Amniotic epithelial cell (primary cell): ENCODE measurements around the gene TMEM95.
"Not testable (repeated sequence)": the region's sequence is repeated elsewhere in the genome, so short reads cannot be mapped to it uniquely, and the experiment has no call there.

Source experiments
- DNase-seq: peaks from one replicate; pipeline ENCODE4 v3.0.0-alpha.2; 2010; ENCODE audit warnings: low read depth

Gene TMEM95

DNA sequence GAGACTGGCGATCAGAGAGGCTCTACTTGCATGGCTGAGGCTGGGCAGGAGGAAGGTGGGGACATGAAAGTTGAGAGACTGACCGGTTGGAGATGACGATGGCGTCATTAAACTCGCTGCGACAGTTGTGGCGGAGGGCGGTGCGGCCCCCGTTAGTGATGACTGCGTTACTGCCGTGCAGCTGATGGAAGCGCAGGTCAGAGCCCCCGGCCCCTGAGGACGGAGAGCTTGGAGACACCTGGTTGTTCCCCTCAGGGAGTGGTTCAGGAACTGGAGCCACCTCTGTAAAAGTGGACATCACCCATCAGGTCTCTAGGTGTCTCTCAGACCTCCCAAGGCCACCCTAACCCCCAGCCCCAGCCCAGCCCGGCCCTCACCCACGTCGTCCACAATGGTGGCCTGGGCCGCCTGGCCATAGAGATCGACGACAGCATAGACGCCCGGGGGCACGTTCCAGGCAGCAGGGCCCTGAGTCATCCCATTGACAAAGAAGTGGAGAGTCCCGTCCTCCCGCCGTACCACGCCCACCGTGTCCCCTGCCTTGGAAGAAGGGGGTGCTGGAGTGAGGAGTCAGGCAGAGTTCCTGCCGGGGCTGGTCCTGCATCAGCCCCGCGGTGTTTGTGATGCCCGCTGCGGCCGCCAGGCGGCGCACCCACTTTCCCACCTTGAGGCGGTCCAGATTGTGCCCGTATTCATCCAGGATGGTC is 31.1 kb upstream of the TMEM95 start:
- no peak for DNase-seq

DNA sequence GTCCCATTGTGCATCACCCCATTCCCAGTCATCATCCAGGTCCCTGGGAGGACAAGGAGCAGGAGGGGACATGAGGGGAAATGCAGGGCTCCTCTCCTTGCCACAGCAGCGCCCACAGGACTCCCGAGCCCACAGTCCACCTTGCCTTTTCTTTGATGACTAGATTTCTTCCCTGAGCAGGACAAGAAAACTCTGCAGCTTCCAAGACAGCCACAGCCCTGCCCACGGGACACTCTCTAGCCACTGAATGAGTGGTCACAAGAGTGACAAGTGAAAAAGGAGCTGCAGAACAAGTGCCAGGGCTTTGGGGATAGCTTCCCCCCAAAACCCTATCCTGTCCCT is 30.5 kb upstream of the TMEM95 start:
- no peak for DNase-seq

DNA sequence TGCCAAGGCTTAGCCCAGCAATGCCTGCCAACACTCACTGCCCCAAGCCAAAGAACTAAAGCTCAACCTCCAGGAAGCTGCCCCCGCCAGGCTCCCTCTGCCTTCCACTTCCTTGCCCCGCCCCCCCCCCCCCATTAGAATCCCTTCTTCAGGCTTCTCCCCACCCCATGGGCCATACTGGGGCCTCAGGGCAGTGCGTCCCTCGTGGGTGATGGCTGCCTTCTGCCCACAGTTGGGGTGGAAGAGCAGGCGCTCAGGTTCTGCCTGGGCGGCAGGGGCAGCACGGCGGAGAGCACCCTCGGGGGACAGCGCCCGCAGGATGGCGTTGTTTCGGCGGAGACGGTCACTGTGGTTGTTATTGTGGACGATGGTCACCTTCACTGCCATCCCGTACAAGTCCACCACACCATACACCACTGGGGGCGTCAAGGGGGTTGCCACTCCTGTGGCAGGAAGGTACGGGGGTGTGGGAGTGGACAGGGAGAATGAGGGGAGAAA is 29.9 kb upstream of the TMEM95 start:
- DNase-seq = no peak

DNA sequence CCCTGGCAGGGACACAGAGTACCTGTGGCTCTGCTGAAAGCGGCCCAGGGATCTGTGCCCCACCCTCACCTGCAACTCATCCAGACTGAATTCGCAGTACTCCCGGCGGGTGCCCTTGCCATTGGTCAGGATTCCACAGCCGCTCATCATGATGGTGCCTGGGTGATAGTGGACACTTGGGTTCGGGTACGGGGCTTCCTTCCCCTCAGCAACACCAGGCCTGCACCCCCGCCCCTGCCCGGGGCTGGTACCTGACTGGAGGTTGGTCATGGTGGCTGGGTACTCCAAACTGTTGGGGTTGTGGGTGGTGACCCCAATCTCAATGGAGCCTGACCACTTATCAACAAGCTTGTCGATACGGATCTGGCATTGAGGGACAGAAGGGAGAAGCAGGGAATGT is 28.8 kb upstream of the TMEM95 start:
- no peak for DNase-seq

DNA sequence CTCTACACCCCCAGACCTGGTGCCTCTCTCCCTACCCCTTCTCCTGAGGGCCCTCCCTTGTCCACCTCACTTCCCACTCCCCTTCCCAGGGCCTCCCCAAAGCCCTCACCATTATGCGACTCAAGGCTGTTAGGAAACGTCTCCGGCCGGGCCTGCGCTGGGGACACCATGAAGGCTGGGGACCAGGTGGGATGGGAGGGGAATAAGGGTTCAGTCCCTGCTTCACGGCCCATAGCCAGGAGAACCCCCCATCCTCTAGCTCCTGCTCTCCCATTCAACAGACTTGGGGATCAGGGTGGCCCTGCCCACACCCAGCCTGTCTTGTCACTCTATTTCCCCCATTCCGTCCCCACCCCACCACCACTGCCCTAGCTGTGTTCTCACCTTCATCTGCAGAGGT is 27.9 kb upstream of the TMEM95 start:
- DNase-seq = no peak

DNA sequence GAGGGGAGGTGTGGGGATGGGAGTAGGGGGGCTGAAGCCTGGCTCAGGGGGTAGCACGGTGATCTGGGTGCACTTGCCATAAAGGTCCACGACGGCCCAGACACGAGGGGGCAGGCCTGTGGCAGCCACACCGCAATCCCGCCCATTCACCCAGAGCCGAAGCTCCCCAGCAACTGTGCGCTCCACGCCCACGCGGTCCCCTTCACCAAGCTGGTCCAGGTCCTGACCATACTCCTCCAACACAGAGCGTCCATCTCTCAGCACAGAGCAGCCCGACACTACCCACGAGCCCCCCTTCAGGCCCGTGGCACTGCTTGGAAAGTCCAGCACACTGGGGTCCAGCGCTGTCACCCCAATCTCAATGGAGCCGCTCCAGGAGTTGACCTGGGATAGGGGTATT is 27.5 kb upstream of the TMEM95 start:
- no peak for DNase-seq

DNA sequence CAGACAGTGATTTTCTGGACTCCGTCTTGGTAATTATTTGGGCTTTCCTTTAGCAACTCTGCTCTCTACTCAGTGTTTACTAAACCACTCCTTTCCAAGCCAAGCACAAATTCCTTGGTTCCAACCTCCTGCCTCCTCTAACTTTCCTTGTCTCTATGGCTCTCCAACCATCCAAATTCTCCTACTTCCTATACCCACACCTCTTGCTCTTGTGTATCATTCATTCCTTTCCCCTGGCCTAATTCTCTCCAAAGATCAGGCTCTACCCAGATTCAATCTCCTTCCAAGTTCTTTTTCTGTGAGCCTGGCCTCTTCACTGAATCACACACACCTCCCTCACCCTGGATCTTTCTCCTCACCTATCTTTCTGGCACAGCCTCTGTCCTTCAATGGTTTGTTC is 26.9 kb upstream of the TMEM95 start:
- no peak for DNase-seq

DNA sequence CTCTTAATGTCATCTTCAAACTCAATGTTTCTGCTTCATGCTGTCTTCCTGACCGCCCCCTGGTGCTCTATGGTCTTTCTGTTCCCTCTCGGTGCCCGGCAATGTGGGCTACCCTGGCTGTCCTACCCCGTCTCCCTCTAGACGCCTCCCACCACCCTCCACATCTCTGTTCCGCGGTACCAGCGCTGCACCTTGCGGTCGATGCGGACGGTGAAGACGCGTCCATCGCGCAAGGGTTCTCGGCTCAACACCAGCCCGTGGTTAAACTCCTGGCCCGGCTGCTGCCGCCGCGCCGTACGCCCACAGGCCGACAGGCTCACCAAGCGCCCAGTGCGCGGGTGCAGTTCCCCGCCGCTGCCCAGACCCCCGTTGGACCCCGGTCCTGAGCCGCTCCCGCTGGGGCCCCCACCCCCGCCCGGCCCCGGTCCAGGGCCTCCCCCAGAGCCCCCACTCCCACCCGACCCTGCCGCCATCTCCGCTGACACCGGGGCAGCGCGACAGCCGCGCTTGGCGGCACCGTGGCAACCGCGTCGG is 26.0 kb upstream of the TMEM95 start, which contains the start of gene NEURL4:
TSS of gene NEURL4 (minus strand) at position 496 of the 534 bp plus-strand sequence. CDS start at position 473, 23 bp downstream.
- DNase-seq = no peak

DNA sequence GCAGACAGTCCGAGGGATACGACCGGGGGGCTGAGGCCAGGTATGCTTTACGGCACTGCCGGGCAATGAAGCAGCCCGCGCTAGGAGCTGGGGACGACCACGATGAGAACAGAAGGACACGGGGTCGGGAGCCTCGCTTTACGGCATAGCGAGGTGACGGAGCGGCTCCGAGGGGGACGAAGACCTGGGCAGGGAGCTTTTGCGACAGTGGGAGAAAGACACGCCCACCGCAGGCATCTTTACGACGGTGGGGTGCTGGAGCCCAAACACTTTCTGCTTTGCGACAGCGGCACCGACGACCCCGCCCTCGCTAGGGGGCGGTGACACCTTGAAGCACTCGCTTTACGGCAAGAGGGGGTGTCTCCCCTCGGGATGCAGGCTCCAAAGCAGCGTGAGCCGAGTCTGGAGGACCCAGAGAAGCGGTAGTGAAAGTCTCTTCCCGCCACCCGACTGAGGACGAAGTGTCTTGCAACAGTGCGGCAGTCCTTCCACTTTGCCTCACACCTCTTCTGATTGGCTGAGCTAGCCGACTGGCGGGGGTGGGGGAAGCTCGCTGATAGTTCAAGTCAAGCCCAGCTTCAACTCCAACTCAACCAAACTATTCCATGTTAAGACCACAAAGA is 25.5 kb upstream of the TMEM95 start:
- peak; percentile 99 for DNase-seq

DNA sequence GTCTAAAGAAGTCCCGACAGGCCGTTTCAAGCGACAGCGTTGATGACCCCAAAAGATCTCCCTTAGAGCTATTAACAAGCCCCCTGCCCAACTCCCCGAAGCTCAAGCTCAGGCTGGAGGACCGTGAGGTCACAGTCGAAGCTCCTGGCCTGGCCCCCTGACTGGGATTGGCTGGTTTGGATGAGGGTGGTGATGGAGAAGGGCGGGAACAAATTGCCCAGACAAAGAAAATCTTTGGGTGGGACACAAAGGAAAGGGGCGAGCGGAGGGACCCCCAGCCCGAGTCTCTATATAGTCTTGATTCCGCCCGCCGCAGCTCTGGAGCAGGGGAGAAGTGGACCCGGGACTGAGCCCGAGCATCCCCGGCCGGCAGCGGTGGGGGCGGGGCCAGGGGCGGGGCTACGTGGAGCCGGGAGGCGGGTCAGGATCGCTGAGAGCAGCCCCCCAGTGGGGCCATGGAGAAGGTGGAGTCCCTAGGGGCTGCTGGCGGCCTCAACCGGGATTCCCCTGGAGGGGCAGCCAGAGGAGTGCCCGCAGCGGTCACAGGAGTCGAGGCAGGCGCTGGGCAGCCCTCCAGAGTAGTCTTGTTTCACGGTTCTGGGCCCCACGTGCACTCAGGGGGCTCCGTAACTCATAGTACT is 24.8 kb upstream of the TMEM95 start:
- DNase-seq = peak; percentile 72

DNA sequence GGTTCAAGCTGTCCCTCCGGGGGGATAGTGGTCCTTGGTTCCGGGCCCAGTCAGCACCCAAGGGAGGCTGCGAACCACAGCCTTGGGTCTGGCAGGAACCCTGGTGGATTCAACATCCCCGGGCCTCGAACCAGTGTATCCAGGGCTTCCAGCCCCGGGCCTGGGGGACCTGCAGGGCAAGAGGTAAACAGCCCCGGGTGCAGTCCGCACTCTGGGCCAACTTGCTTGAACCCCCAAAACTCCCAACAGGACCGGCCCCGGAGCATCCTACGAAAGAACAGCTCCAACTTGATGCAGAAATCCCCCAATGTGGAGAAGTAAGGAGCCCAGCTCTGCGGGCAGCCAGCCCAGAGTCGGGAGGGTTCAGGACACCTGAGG is 24.3 kb upstream of the TMEM95 start:
- DNase-seq = no peak

DNA sequence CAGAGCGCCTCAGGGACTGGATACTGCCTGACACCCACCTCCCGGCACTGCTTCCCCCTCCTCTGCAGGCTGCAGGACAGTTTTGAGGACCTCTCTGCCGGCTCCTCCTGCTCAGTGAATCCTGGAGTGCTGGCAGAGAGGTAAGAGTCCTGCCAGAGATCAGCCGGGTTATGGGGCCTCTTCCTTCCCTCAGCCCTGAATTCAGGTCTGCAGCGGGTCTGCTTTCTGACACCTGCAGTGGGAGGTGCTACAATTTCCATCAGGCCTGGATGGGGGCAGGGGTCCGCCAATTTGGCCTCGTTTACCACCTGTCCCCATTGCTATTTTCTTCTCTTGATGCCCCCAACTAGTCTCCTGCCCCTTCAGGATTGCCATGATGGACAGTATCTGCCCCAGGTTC is 22.8 kb upstream of the TMEM95 start:
- DNase-seq = no peak

DNA sequence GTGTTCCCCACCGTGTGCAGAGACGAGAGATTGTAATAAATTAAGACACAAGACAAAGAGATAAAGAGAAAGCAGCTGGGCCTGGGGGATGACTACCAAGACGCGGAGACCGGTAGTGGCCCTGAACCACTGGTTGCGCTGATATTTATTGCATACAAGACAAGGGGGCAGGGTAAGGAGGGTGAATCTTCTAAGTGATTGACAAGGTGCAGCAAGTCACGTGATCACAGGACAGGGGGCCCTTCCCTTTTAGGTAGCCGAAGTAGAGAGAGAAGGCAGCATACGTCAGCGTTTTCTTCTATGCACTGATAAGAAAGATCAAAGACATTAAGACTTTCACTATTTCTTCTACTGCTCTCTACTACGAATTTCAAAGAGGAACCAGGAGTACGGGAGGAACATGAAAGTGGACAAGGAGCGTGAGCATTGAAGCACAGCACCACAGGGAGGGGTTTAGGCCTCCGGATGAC is 22.3 kb upstream of the TMEM95 start:
- DNase-seq = peak; percentile 42

DNA sequence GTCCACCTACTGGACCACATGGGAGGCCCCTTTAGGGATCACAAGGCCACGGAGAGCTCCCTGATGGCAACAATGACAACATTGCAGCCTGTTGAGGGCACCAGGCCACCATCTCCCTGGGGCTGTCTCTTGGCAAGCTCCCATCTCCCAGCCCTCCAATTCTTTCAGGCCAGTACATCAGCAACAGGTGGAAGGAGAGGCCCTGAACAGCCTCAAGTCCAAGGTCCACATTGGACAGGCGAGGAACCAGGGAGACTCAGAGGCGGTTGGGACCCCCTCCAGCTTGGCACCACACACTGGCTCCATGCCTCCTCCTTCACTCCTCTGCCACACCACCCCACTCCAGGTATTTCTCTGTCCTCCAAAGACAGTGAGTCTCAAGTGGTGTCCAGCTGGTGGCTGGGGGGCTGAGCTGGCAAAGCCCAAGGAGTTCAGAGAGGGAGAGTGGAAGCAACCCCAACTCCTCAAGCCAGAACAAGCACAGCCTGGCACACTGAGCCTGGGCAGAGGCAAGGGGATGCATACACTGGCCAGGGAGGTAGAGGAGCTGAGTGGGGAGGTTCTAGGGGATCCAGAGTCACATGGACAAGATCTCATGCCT is 19.9 kb upstream of the TMEM95 start:
- no peak for DNase-seq

DNA sequence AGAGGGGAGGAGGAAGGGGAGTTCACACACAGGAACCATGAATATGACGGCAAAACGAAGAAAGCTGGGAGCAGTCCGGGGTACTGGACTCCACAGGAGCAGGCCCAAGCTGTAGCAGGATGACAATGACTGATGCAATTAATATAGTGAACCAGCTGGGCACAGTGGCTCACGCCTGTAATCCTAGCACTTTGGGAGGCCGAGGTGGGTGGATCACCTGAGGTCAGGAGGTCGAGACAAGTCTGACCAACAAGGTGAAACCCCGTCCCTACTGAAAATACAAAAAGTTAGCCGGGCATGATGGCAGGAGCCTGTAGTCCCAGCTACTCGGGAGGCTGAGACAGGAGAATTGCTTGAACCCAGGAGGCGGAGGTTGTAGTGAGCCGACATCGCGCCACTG is 19.2 kb upstream of the TMEM95 start:
- not testable (repeated sequence) for DNase-seq

DNA sequence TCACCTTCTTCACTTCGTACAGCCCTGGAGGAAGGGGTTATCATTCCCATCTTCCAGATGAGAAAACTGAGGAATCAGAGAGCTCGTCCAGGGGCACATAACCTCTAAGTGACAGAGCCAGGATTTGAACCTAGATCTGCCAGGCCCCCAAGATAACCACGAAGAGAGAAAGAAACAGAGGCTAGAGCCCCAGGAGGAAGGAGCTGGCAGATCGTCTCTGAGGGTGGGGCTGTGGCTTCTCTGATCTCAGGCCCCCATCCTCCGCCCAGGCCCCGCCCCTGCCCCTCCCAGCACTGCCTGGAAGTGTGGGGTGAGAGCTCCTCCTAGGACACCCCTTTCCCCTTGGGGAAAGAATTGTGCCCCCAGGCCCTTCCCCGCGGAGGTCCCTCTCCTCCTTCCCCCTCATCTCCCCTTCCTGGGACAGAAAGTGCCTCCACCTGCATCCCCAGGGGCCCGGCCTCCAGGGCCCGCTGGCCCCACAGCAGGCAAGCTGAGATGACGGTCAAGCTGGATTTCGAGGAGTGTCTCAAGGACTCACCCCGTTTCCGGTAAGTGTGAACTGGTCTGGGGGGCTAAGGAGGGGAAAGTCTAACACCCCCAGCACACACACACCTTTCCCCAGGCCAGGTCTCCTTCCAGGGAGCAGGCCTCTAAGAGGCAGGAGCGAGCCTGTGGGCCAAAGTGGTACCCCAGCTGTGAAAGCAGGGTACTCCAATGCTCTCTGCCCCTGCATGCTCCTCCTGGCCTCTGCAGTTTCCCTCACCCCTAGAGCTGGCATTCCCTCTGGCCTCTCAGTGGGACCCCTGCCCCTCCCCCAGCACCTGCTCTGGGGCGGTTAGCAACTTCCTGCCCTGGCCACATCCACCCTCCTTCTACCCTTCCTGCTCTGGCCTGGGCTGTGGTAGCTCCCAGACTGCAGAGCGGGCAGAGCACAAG is 18.4 kb upstream of the TMEM95 start, which contains the start of gene ACAP1:
TSS of gene ACAP1 (plus strand) at position 290 of the 936 bp plus-strand sequence. CDS start at position 496, 206 bp downstream.
- DNase-seq = no peak

DNA sequence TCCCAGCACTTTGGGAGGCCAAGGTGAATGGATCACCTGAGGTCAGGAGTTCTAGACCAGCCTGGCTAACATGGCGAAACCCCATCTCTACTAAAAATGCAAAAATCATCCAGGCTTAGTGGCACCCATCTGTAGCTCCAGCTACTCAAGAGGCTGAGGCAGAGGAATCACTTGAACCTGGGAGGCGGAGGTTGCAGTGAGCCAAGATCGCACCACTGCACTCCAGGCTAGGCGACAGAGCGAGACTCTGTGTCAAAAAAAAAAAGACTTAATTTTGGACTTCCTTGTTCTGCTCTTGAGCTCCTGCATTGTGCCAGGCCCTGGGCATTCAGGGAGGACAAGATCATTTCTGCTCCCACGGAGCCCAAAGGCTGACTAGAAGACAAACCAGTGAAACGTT is 17.4 kb upstream of the TMEM95 start:
- DNase-seq = not testable (repeated sequence)

DNA sequence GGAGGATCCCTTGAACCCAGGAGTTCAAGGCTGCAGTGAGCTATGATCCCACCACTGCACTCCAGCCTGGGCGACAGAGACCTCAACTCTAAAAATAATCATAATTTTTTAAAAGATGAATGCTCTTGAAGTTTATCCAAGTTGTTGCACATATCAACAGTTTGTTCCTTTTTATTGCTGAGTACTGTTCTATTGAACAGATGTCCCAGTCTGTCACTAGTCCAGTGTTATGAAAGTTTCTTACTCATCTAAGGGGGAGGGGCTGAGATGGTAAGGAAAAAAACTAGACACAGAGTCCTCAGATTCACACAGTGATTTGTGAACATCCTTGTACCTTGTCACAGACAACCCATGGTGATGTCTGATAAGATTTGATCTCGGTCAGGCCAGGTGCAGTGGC is 14.8 kb upstream of the TMEM95 start:
- DNase-seq = no peak

DNA sequence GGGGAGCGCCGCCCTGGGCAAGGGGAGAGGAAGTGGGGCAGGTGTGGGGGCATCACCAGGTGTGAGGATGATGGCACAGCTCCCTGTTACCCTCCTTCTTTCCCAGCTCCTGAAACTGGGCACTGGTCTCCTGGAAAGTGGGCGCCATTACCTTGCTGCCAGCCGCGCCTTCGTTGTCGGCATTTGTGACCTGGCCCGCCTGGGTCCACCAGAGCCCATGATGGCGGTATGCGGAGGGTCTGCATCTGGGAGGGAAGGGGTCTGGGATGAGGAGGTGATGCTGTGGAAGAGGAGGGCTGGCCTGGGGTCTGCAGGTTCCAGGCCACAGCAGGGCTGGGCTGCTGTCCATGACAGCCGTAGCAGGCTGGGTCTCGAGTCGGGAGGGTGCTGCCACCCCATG is 13.1 kb upstream of the TMEM95 start:
- no peak for DNase-seq

DNA sequence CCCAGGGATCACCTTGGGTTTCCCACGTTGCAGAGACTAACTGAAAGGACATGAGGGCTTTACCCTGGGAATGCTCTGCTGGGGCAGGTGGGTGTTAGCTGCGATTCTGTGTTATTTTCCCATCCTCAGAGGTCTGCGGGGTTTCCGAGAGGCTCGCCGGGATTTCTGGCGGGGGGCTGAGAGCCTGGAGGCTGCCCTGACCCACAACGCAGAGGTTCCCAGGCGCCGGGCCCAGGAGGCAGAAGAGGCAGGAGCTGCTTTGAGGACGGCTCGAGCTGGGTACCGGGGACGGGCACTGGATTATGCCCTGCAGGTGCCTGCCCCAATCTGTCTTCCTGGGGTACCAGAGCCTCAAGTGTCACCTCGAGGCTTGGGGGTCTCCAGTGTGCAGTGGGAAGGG is 11.7 kb upstream of the TMEM95 start:
- no peak for DNase-seq
